ENCODE data around the gene GGT6. TPM values are rescaled to one million over a fixed set of nuclear protein-coding genes. Genes with fewer than 3 reads are reported as not detected.
"Not testable (repeated sequence)": the region's sequence is repeated elsewhere in the genome, so short reads cannot be mapped to it uniquely, and the experiment has no call there.

The GGT6 gene
- total and polyA plus RNA-seq, 3 donors from 2014 or later, result 2.5 to 5.9 (median 3.8) TPM

GRCh38 chr17:4593021-4593421, 32.6 kb upstream of the GGT6 start:
- no peaks in the 10 kb centered on the region for H3K27me3 ChIP-seq
- peaks cover under 1% of the 10 kb centered on the region for H3K4me1 ChIP-seq
- no peak overlapping the region for H3K4me3 ChIP-seq
- no peaks in the 10 kb centered on the region for H3K9me3 ChIP-seq
- 80 to 91% methylated on average over 14 of the region's 14 CpGs for WGBS, 2 donors
- intact Hi-C loops (cut with DNase I; ENCODE audit: low total_unique reads), result no loop called here
- no peak overlapping the region for H3K27ac ChIP-seq
- DNase-seq, result no peak
- no peaks in the 10 kb centered on the region for H3K36me3 ChIP-seq (ENCODE audit: low read depth, missing control alignments)
- TF ChIP-seq POLR2A (IDR thresholded peaks at IDR 0.05) (no peak), CTCF (IDR thresholded peaks at IDR 0.05) (no peak)

GRCh38 chr17:4592240-4593005, 32.0 kb upstream of the GGT6 start:
- no peak for TF ChIP-seq CTCF (IDR thresholded peaks at IDR 0.05)
- no peak for TF ChIP-seq POLR2A (IDR thresholded peaks at IDR 0.05)
- H3K9me3 ChIP-seq, result no peaks in the 10 kb centered on the region
- no peaks in the 10 kb centered on the region for H3K36me3 ChIP-seq (ENCODE audit: low read depth, missing control alignments)
- H3K27ac ChIP-seq, result no peak overlapping the region
- DNase-seq, result no peak
- H3K27me3 ChIP-seq, result no peaks in the 10 kb centered on the region
- intact Hi-C loops (cut with DNase I; ENCODE audit: low total_unique reads), result no loop called here
- H3K4me3 ChIP-seq, result no peak overlapping the region
- 94% methylated on average over 9 to 11 of the region's 11 CpGs for WGBS, 2 donors
- no peaks in the 10 kb centered on the region for H3K4me1 ChIP-seq

GRCh38 chr17:4591529-4591928, 31.2 kb upstream of the GGT6 start:
- Histone ChIP-seq H3K27ac (no peak overlapping the region), H3K9me3 (no peaks in the 10 kb centered on the region), H3K36me3 (ENCODE audit: low read depth, missing control alignments) (no peaks in the 10 kb centered on the region), H3K27me3 (no peaks in the 10 kb centered on the region), H3K4me1 (no peaks in the 10 kb centered on the region), H3K4me3 (no peak overlapping the region)
- 68 to 86% methylated on average over 4 to 12 of the region's 12 CpGs for WGBS, 2 donors
- TF ChIP-seq POLR2A (IDR thresholded peaks at IDR 0.05) (no peak), CTCF (IDR thresholded peaks at IDR 0.05) (no peak)
- DNase-seq, result no peak
- intact Hi-C loops (cut with DNase I; ENCODE audit: low total_unique reads), result no loop called here

GRCh38 chr17:4590981-4591453, 30.6 kb upstream of the GGT6 start:
- no peaks in the 10 kb centered on the region for H3K27me3 ChIP-seq
- H3K9me3 ChIP-seq, result no peaks in the 10 kb centered on the region
- no peak overlapping the region for H3K27ac ChIP-seq
- no peaks in the 10 kb centered on the region for H3K36me3 ChIP-seq (ENCODE audit: low read depth, missing control alignments)
- TF ChIP-seq CTCF (IDR thresholded peaks at IDR 0.05), result no peak
- TF ChIP-seq POLR2A (IDR thresholded peaks at IDR 0.05), result no peak
- H3K4me3 ChIP-seq, result no peak overlapping the region
- WGBS, 2 donors, result 75 to 82% methylated on average over 3 to 10 of the region's 10 CpGs
- intact Hi-C loops (cut with DNase I; ENCODE audit: low total_unique reads), result no loop called here
- H3K4me1 ChIP-seq, result no peaks in the 10 kb centered on the region
- no peak for DNase-seq

- intact Hi-C loops (cut with DNase I; ENCODE audit: low total_unique reads); H3K27ac ChIP-seq; DNase-seq; H3K4me3 ChIP-seq; H3K27me3 ChIP-seq; H3K36me3 ChIP-seq (ENCODE audit: low read depth, missing control alignments); H3K9me3 ChIP-seq; H3K4me1 ChIP-seq: not testable (repeated sequence)
- 52 to 64% methylated on average over 11 of the region's 11 CpGs for WGBS, 2 donors
Observed at GRCh38 chr17:4590042-4590441, 29.7 kb upstream of the GGT6 start.
